SK-N-SH (cell line): ENCODE data around the gene PHAF1. TPM values are rescaled to one million over a fixed set of nuclear protein-coding genes. Genes with fewer than 3 reads are reported as not detected.

Experiments used
- CTCF ChIA-PET: fragments of 300-600, 350-600 bp; formaldehyde crosslinking; extraction: SDS; loops from one replicate; lab custom pipeline; 2021; lab: Yijun Ruan, JAX
- POLR2A ChIA-PET: fragments of 350-600 bp; sonication (Branson Sonifier 250); formaldehyde crosslinking; extraction: SDS; loops from one replicate; lab custom pipeline; 2020; ENCODE audit warnings: antibody characterized with exemption, inconsistent platforms; lab: Yijun Ruan, JAX
- DNase-seq: peaks from one replicate; pipeline ENCODE4 v3.0.0; 2012
- H2AFZ ChIP-seq: fragments of 200-600 bp; sonication (generic); 2 replicates; pipeline ENCODE4 v1.8.1; 2016; ENCODE audit warnings: antibody characterized with exemption, mild to moderate bottlenecking, low read depth
- H3F3A ChIP-seq: fragments of 200-600 bp; sonication (generic); replicated peaks from 2 replicates; pipeline ENCODE3; 2016; ENCODE audit warnings: antibody characterized with exemption, mild to moderate bottlenecking; ENCODE audit not compliant: insufficient read depth
- H3K27ac ChIP-seq, 2 experiments: fragments of 200-500 bp in 1 of 2; fragments of 200-600 bp in 1 of 2; sonication (Bioruptor generic) in 1 of 2; sonication (generic), shearing (Covaris generic) in 1 of 2; 2 replicates each; pipeline versions ENCODE4 v1.5.1 to v1.6.1; 2014 to 2016; ENCODE audit warnings: low read depth in 2 of 2, inconsistent platforms in 1 of 2, low read length in 1 of 2, mild to moderate bottlenecking in 1 of 2, mixed read lengths in 1 of 2
- H3K27me3 ChIP-seq: fragments of 200-600 bp; sonication (generic), shearing (Covaris generic); 2 replicates; pipeline ENCODE4 v1.6.1; 2016; ENCODE audit warnings: mixed run types; ENCODE audit not compliant: insufficient read depth
- H3K36me3 ChIP-seq, 2 experiments: fragments of 200-500 bp in 1 of 2; fragments of 200-600 bp in 1 of 2; sonication (Bioruptor generic) in 1 of 2; sonication (generic) in 1 of 2; replicated peaks in 1 of 2; 2 replicates each; pipeline versions ENCODE3 to v1.5.1; 2014 to 2016; ENCODE audit warnings: low read length in 1 of 2, mild to moderate bottlenecking in 1 of 2; ENCODE audit not compliant: insufficient read depth in 2 of 2, control insufficient read depth in 1 of 2
- H3K4me1 ChIP-seq, 2 experiments: fragments of 200-500 bp in 1 of 2; fragments of 200-600 bp in 1 of 2; sonication (Bioruptor generic) in 1 of 2; sonication (generic), shearing (Covaris generic) in 1 of 2; 2 replicates each; pipeline versions ENCODE4 v1.5.1 to v1.6.1; 2014 to 2016; ENCODE audit warnings: low read depth in 1 of 2, low read length in 1 of 2, mixed run types in 1 of 2; ENCODE audit not compliant: insufficient read depth in 2 of 2, control insufficient read depth in 1 of 2
- H3K4me2 ChIP-seq: fragments of 200-600 bp; sonication (generic), shearing (Covaris generic); 2 replicates; pipeline ENCODE4 v1.6.1; 2017; ENCODE audit warnings: mixed run types
- H3K4me3 ChIP-seq, 2 experiments: fragments of 200-500 bp in 1 of 2; fragments of 200-600 bp in 1 of 2; sonication (Bioruptor generic) in 1 of 2; sonication (generic), shearing (Covaris generic) in 1 of 2; 2 replicates each; pipeline versions ENCODE4 v1.5.1 to v1.8.1; 2014 to 2016; ENCODE audit warnings: low read depth in 2 of 2, inconsistent platforms in 1 of 2, low read length in 1 of 2, mild to moderate bottlenecking in 1 of 2, mixed read lengths in 1 of 2, moderate library complexity in 1 of 2
- H3K79me2 ChIP-seq: fragments of 200-600 bp; sonication (generic); 2 replicates; pipeline ENCODE4 v1.8.1; 2017; ENCODE audit warnings: mild to moderate bottlenecking; ENCODE audit not compliant: insufficient read depth
- H3K9ac ChIP-seq: fragments of 200-600 bp; sonication (generic); 2 replicates; pipeline ENCODE4 v1.6.1; 2017; ENCODE audit warnings: mixed run types
- H3K9me2 ChIP-seq: fragments of 200-600 bp; sonication (generic); 2 replicates; pipeline ENCODE4 v1.6.1; 2017; ENCODE audit warnings: mixed run types
- H3K9me3 ChIP-seq: fragments of 200-600 bp; sonication (generic); 2 replicates; pipeline ENCODE4 v1.6.1; 2017; ENCODE audit warnings: mixed run types, mild to moderate bottlenecking, moderate library complexity
- H4K20me1 ChIP-seq: fragments of 200-600 bp; sonication (generic); 2 replicates; pipeline ENCODE4 v1.6.1; 2017; ENCODE audit warnings: mild to moderate bottlenecking, mixed run types; ENCODE audit not compliant: insufficient read depth
- CHD2 ChIP-seq: fragments of 150-350 bp; IDR thresholded peaks from 2 replicates; pipeline ENCODE4 v1.6.1; 2018; ENCODE audit warnings: low read length; ENCODE audit not compliant: partially characterized antibody
- CTCF ChIP-seq: fragments of 200-600 bp; sonication (generic); IDR thresholded peaks from 2 replicates; pipeline ENCODE4 v1.6.1; 2017; ENCODE audit warnings: antibody characterized with exemption, mild to moderate bottlenecking, moderate library complexity
- ELF1 ChIP-seq: IDR thresholded peaks from 2 replicates; pipeline ENCODE4 v1.4.0; 2012
- EZH2phosphoT487 ChIP-seq: fragments of 200-600 bp; sonication (generic); IDR thresholded peaks from 2 replicates; pipeline ENCODE4 v1.6.1; 2017; ENCODE audit warnings: low read depth, mixed run types, mild to moderate bottlenecking, antibody characterized with exemption, moderate library complexity, borderline replicate concordance
- FOSL2 ChIP-seq: IDR thresholded peaks from 2 replicates; pipeline ENCODE4 v1.4.0; 2012; ENCODE audit warnings: low read depth, mild to moderate bottlenecking, moderate library complexity, borderline replicate concordance
- FOXJ3 ChIP-seq: sonication (generic); formaldehyde crosslinking; IDR thresholded peaks from 2 replicates; pipeline ENCODE4 v1.5.1; 2020; ENCODE audit warnings: mild to moderate bottlenecking, missing genetic modification reagents
- GATA2 ChIP-seq: sonication (generic); formaldehyde crosslinking; IDR thresholded peaks from 2 replicates; pipeline ENCODE4 v1.5.0; 2020; ENCODE audit warnings: mild to moderate bottlenecking, missing genetic modification reagents
- IRF3 ChIP-seq: fragments of 150-350 bp; IDR thresholded peaks from 2 replicates; pipeline ENCODE4 v1.6.1; 2016; ENCODE audit warnings: mild to moderate bottlenecking, low read depth, low read length
- JUND ChIP-seq: IDR thresholded peaks from 2 replicates; pipeline ENCODE4 v1.4.0; 2012
- NFIC ChIP-seq: IDR thresholded peaks from 2 replicates; pipeline ENCODE4 v1.4.0; 2012; ENCODE audit warnings: borderline replicate concordance
- PBX3 ChIP-seq: IDR thresholded peaks from 2 replicates; pipeline ENCODE4; 2012
- RCOR1 ChIP-seq: fragments of 150-350 bp; IDR thresholded peaks from 2 replicates; pipeline ENCODE4 v1.6.1; 2017; ENCODE audit warnings: antibody characterized with exemption, low read length
- RFX5 ChIP-seq: IDR thresholded peaks from 2 replicates; pipeline ENCODE4 v1.6.1; 2012; ENCODE audit warnings: mild to moderate bottlenecking, improper control_type of control experiment, low read length
- RXRA ChIP-seq: IDR thresholded peaks from 2 replicates; pipeline ENCODE4 v1.4.0; 2012; ENCODE audit warnings: low read depth, mild to moderate bottlenecking, borderline replicate concordance
- SIN3A ChIP-seq: IDR thresholded peaks from 2 replicates; pipeline ENCODE4 v1.6.1; 2012; ENCODE audit warnings: low read depth, mild to moderate bottlenecking, low read length, moderate library complexity, borderline replicate concordance
- SMC3 ChIP-seq: IDR thresholded peaks from 2 replicates; pipeline ENCODE4 v1.6.1; 2012; ENCODE audit warnings: low read depth, low read length, improper control_type of control experiment
- TAF1 ChIP-seq: IDR thresholded peaks from 2 replicates; pipeline ENCODE4 v1.6.1; 2012; ENCODE audit warnings: low read depth, mild to moderate bottlenecking, low read length, moderate library complexity, borderline replicate concordance
- TEAD4 ChIP-seq: IDR thresholded peaks from 2 replicates; pipeline ENCODE4 v1.4.0; 2012; ENCODE audit warnings: mild to moderate bottlenecking, borderline replicate concordance; ENCODE audit not compliant: insufficient read depth
- USF2 ChIP-seq: fragments of 150-350 bp; IDR thresholded peaks from 2 replicates; pipeline ENCODE4 v1.6.1; 2017; ENCODE audit warnings: antibody characterized with exemption, low read length, low read depth, borderline replicate concordance
- WGBS: methylation state at CpG from one replicate; pipeline ENCODE4 v1.1.6; 2017; ENCODE audit warnings: low lambda C conversion rate; 5-methylcytosine and 5-hydroxymethylcytosine counted together
- polyA plus RNA-seq, 3 experiments: library from polyadenylated mRNA; depleted of rRNA; stranded (reverse); fragments of >200 nt; gene quantifications; 2 replicates each; pipeline ENCODE4 v1.2.3, GENCODE V29; 2012

Gene PHAF1
- polyA plus RNA-seq, 1 of the 3 experiments (the other 2 are of a cell fraction) = 17.3 TPM

- CTCF ChIA-PET = interaction anchor here (0.6 to 3.5 kb wide), 5 partner anchors 13 to 233 kb away, joined by 3 to 11 read pairs (median 6); partner anchors contain the start of gene CES3
- Histone ChIP-seq H3K27ac (peak overlapping the region in 1 of 2 experiments; percentile 57; a peak in 2 of 4 replicates), H3F3A (peaks cover 22% of the 10 kb centered on the region), H2AFZ (no peak overlapping the region), H3K9me3 (no peaks in the 10 kb centered on the region), H3K9ac (no peak overlapping the region), H3K79me2 (peaks cover 18% of the 10 kb centered on the region), H3K4me3 (0 out of 4 replicates have a peak overlapping the region, but pooled peaks of 1 of the 2 experiments have one; percentile 36), H3K36me3 (no peaks in the 10 kb centered on the region)
- no peak for DNase-seq
- TF ChIP-seq CTCF (no peak), RCOR1 (no peak), JUND (no peak)
- TF ChIP-seq, all 33 proteins: peak for 0
- 84% methylated on average over 14 of the region's 26 CpGs for WGBS
- H4K20me1 ChIP-seq = 0 out of 2 replicates have a peak, but pooled peaks cover 1% of the 10 kb centered on the region
- H3K9me2 ChIP-seq = no peaks in the 10 kb centered on the region
- H3K4me1 ChIP-seq = peaks cover 18 to 25% of the 10 kb centered on the region in 2 experiments
- POLR2A ChIA-PET = no interaction called here
- H3K27me3 ChIP-seq = no peaks in the 10 kb centered on the region
- H3K4me2 ChIP-seq = peak overlapping the region; percentile 92
Measured at GRCh38 chr16:67187175-67187890, 77.6 kb downstream of the PHAF1 start.

- POLR2A ChIA-PET = no interaction called here
- peaks cover 22 to 24% of the 10 kb centered on the region in 2 experiments for H3K4me1 ChIP-seq
Measured at GRCh38 chr16:67188323-67188722, 78.6 kb downstream of the PHAF1 start.

More at GRCh38 chr16:67188323-67188722, 78.6 kb downstream of the PHAF1 start:
- H2AFZ ChIP-seq = no peak overlapping the region
- no CpG with 5 or more reads among the region's 4 CpGs for WGBS
- TF ChIP-seq SMC3 = no peak
- no peak for TF ChIP-seq CHD2
- TF ChIP-seq FOXJ3 (CRISPR knock-in tag) = no peak
- no peak for TF ChIP-seq TAF1
- no peak for TF ChIP-seq GATA2
- no peak for TF ChIP-seq TEAD4
- TF ChIP-seq PBX3 = no peak
- TF ChIP-seq EZH2phosphoT487 = no peak
- TF ChIP-seq USF2 = no peak
- TF ChIP-seq RCOR1 = no peak
- no peak for TF ChIP-seq NFIC
- no peak for TF ChIP-seq ELF1
- no peak for TF ChIP-seq RFX5
- no peak for TF ChIP-seq RXRA
- no peak for TF ChIP-seq IRF3
- no peak for TF ChIP-seq FOSL2
- no peak for TF ChIP-seq SIN3A
- TF ChIP-seq, all 33 proteins: peak for 0
- peaks cover 18% of the 10 kb centered on the region for H3K79me2 ChIP-seq
- H3K27ac ChIP-seq = no peak overlapping the region
- CTCF ChIA-PET = interaction anchor here (1.0 to 3.5 kb wide), 4 partner anchors 14 to 211 kb away, joined by 3 to 11 read pairs (median 5); no protein-coding TSS in a partner anchor
- no peak for DNase-seq
- H3K36me3 ChIP-seq = peaks cover 0 to 4% of the 10 kb centered on the region in 2 experiments
- peaks cover 11% of the 10 kb centered on the region for H4K20me1 ChIP-seq
- no peak overlapping the region for H3K4me2 ChIP-seq
- no peaks in the 10 kb centered on the region for H3K27me3 ChIP-seq
- H3F3A ChIP-seq = peaks cover 22% of the 10 kb centered on the region
- no peaks in the 10 kb centered on the region for H3K9me2 ChIP-seq
- no peaks in the 10 kb centered on the region for H3K9me3 ChIP-seq
- H3K4me3 ChIP-seq = no peak overlapping the region
- no peak overlapping the region for H3K9ac ChIP-seq
